Activated naive CD4-positive, alpha-beta T cell (primary cell): Measurements from ENCODE around the gene GPR3.
"Not testable (repeated sequence)": the region's sequence is repeated elsewhere in the genome, so short reads cannot be mapped to it uniquely, and the experiment has no call there.

Experiments used
- DNase-seq, 4 experiments: peaks; one replicate each; lab custom pipeline; 2025; lab: John Stamatoyannopoulos, UW

The GPR3 gene

DNA sequence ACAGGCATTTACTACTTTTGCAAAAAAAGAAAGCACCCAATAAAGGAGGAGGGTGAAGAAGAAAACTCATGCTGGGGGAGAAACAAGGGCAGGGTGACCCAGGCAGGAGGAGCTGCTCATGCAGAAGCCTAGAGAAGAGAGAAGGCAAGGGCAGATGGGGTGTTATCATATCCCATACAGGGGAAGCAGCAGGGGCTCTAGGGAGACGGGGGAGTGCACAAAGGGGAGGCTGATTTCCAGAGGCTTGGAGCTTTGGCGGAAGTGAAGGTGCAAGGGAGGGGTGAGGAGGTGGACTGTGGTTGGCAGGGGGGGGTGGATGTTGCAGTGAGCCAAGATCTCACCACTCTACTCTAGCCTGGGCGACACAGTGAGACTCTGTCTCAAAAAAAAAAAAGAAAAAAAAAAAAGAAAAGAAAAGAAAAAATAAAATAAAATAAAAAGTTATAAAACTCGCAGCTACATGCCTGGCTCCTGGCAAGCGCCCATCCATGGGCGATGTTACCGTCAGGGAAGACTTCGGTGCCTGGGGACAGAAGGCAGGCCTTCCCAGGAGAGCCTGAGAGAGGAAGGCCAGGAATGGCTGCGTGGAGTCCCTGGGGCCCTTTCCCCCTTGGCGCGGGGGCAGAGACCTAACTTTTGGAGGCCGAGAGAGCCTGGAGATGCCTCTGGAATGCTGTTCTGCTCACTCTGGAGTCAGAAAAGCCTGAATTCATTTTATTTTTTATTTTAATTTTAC is 14.5 kb upstream of the GPR3 start:
- no peak for DNase-seq

DNA sequence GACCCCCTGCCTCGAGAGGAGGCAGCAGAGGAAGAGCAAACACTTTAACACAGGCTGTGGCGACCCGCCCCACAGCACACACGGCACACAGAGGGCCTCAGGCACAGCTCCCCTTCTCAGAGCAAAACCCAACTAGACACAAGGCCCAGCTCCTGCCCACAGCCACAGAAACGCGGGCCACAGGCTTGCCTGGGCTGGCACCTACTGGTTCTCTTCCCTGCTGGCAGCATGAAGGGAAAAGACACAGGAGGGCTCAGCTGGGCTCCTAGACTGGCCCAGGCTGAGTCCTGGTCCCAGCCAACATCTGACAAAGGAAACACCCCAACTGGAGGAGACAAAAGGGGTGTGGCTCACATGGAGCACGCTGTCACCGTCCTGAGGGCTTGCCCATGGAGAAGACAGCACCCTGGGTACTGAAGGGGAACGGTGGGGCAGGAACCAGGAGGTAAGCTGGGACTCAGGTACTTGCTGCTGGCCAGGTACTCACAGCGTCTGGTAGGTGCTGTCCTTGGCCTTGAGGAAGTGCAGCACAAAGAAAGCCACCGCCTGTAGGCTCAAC is 12.8 kb upstream of the GPR3 start:
- no peak for DNase-seq

DNA sequence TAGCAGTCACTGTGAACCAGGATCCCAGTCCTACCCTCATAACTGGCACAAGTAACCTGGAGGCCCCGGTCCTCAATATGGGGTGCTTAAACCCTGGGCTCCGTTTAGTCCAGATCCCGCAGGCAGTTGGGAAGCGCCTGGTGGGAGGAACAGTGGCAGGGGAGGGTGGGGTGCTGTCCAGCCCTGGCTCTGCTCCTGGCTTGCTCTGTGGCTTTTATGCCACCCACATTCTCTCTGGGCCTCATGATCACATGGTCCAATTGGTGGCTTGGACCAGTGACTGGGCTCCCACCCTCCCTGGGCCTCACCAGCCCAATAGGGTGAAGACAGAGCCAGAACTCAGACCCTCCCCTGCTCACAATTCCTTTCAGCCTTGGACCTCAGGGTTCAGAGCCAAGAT is 12.2 kb upstream of the GPR3 start:
- DNase-seq: no peak

DNA sequence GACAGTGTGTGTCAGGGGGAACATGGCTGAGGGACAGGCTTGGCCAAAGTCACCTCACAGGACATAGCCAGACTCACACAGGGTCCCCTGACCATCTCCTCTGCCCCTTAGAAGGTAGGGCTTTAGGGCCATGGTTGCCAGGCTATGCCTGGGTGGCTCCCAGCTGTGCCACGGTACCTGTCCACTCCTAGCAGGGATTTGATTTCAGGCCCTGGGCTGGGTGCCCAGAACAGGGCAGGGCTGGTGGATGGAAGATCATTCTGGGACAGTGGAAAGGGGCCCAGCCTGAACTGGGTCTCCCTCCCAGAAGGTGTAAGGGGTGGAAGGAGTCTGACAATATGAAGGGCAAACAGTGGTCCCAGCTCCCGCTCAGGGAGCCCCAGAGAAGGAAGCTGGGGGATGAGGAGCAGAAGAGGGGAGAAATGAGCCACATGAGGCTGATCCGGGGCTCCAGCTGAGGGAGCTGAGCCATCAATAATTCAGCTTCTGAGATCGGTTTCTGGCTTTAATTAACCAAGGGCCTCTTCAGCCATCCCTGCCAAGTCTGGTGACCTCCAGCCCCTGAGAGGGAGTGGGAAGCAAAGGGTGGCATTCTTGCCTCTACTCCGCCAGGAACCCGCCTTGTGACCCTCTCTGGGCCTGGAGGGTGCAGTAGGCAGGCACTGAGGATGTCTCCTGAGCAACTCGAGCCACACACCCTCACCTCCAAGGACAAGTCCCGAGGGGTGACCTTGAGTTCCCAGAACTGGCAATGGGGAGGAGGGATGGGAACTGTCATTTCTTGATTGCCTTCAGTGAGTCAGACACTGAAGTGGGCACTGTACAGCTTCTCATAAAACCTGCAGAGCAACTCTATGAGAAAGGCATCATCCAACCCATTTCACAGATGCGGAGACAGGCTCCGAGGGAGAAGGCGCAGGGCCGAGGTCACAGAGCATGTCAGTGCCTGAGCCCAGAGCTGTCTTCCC is 11.4 kb upstream of the GPR3 start:
- no peak for DNase-seq

DNA sequence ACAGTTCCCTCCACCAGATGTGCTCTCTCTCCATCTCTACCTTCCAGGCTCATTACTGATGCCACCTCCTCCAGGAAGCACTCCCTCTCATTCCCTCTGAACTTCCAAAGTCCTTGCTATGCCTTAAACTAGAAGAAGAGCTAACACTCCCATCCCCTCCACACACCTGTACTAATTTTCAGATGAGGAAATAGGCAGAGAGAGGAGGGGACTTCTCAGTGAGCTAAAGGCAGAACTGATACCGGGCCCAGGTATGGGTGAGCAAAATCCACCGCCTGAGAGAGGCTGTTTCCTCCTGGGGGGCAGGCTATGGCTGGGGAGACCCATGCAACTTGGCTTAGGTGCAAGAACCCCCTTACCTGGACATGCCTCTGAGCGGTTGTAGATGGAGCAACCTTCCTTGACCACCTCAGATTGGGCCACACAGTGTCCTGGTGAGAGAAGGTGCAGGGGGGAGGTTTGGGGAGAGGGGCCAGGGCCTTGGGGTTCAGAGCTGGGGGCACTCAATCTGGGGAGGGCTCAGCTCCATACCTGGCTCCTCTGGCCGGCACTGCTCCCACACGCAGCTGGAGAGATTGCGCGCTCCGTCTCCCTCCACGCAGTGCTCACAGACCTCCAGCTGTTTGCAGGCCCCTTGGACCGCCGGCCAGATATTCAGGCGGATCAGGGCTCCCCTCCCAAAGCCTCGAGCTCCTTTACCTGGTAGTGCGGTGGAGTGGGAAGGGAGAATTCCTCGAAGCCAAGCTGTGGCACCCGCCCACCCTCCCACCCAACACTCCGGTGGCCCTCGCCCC is 10.3 kb upstream of the GPR3 start:
- no peak for DNase-seq

DNA sequence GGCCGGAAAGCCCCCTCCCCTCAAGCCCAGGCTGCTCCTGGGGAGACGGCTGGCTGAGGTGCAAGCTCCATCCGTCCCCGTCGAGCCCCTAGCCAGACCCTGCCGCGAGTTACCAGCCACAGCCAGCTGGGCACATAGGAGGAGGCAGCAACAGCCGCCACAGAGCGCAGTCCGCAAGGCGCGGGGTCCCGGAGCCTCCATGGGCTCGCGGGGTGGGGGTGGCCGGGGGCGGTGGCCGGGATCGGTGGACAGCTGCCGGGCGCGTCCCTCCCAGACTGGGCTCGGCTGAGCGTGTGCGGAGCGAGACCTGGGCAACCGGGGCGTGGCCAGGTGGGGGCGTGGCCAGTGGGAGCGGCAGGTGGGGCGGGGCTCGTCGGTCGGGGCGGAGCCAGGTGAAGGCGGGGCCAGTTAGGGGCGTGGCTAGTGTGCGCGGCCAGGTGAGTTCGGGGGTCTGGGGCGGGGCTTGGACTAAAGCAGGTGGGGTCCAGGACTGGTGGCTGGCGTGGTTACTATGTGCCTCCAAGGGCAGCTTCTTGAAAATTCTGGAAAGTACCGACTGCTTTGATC is 9.3 kb upstream of the GPR3 start, which contains the start of gene CD164L2:
CD164L2 (minus strand) TSS at position 295 of the 567 bp plus-strand sequence; CDS start at position 201, 94 bp downstream.
- peak in 2 of 4 experiments; percentile 16 to 30 for DNase-seq

DNA sequence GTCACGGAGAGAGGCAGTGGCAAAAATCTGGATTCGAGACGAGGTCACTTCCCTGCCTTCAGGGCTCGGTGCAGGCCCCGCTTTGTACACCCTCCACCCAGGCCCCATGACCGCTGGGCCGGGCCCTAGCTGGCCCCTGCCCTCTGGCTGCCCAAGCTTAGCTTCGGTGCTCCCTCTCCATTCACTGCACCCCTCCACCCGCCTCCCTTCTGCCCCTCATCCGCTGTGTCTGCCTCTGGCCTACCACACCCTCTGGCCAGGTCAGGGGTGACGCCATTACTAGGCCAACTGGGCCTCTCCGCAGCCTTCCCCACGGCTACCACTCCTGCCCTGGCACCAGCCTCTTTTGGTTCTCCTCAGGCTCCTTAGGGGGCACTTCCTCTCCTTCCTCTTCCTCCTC is 8.8 kb upstream of the GPR3 start:
- DNase-seq: no peak

DNA sequence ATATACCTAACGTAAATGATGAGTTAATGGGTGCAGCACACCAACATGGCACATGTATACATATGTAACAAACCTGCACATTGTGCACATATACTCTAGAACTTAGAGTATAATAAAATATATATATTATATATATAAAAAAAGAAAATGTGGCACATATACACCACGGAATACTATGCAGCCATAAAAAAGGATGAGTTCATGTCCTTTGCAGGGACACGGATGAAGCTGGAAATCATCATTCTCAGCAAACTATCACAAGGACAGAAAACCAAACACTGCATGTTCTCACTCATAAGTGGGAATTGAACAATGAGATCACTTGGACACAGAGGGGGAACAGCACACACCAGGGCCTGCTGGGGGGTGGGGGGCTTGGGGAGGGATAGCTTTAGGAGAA is 7.6 kb upstream of the GPR3 start:
- not testable (repeated sequence) for DNase-seq

DNA sequence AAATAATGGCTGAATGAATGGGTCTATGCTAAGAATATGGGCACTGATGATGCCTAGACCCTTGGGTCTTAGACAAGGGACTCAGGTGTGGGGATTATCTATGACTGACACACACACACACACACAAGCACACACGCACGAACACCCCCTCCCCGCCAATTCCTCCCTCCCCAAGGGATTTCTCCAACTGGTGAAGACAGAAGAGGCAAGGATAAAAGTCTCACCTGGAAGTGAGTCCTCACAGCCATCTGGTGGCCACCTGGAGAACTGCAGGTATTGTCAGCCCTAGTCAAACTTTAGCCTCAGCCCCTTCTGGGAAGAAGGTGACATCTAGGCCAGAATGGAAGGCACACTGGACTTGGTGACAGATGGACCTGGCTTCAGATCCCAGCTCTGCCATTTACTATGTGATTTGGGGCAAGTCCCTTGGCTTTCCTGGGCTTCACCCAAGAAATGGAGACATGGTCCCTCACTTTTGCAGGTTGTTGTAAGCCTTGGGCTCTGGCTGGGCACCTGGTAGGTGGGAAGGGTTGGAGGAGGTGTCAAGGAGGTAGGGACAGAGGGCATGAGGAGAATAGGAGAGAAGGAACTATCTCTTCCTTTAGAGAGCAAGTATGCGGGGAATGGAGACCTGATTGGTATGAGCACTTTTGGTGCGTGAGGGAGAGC is 4.0 kb upstream of the GPR3 start:
- DNase-seq: peak in 3 of 4 experiments; percentile 49 to 68 (median 56)

DNA sequence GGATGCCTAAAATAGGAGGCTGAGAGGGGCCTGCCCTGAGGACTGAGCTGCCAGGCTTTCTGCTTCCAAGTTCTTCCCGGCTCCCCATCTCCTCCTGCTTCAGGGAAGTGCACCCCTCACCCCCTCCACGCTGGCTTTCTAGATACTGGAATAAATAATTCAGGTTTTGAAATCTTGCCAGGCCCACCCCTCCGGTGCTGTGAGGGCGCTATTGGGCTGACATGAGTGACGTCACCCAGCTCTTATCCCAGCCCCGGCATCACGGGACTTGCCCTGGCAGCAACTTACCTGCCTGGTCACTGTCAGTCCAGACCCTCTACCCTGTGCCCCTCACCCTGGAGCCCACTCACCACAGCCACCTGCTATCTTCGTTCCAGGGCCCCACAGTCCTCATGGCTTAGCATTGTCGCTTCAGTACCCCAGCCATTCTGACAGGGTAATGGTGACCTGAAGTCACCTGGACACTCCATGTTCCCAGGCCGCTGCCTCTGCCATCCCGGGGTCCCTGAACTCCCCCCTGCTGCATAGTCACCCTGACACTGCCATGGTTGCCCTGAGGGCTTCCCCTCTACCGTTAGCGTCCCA is 819 bp upstream of the GPR3 start:
- no peak for DNase-seq

DNA sequence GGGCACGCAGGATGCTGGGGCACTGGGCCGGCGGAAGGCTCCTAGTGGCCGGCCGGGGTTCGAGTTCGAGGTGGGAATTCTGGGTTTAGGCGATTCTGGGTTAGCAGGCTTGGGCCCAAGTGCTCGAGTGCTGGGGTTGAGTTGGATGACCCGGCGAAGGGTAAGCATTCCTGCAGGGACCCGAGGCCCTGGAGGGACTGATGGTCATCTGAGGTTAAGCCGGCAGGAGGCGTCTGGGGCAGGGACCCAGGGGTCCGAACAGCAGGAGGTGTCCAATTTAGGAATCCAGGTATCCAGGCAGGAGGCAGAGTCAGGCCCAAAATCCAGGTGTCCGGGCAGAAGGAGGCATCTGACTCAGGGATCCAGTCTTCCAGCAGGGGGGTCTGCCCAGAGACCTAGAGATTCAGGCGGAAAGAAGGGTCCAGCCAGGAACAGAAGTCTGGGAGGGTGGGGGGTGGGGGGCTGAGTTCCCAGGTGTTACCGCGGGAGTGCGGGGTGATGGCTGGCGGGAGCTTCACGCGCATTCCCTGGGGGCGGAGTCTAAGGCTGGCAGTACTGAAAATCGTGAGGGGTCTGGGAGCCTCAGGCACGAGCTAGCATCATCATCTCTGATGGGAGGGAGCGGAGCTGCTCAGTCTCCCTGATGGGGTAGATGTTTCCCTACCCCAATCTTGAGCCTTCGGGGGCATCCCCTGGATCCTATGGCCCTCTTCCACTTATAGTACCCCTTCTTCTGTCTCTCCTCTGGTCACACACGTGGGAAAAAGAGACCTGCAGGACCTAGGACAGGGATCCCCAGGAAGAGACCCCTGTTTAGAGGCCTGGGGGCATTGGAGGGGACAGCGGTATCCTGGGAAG is 585 bp downstream of the GPR3 start:
- no peak for DNase-seq

DNA sequence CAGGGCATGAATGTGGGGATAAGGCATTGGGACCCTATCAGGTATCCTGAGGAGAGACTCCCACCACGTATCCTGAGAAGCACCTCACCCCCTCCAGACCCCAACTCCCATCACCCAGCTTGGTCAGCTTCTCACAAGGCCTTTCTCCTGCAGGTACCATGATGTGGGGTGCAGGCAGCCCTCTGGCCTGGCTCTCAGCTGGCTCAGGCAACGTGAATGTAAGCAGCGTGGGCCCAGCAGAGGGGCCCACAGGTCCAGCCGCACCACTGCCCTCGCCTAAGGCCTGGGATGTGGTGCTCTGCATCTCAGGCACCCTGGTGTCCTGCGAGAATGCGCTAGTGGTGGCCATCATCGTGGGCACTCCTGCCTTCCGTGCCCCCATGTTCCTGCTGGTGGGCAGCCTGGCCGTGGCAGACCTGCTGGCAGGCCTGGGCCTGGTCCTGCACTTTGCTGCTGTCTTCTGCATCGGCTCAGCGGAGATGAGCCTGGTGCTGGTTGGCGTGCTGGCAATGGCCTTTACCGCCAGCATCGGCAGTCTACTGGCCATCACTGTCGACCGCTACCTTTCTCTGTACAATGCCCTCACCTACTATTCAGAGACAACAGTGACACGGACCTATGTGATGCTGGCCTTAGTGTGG is 1.3 kb downstream of the GPR3 start:
- DNase-seq: no peak

DNA sequence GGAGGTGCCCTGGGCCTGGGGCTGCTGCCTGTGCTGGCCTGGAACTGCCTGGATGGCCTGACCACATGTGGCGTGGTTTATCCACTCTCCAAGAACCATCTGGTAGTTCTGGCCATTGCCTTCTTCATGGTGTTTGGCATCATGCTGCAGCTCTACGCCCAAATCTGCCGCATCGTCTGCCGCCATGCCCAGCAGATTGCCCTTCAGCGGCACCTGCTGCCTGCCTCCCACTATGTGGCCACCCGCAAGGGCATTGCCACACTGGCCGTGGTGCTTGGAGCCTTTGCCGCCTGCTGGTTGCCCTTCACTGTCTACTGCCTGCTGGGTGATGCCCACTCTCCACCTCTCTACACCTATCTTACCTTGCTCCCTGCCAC is 1.8 kb downstream of the GPR3 start:
- no peak for DNase-seq

DNA sequence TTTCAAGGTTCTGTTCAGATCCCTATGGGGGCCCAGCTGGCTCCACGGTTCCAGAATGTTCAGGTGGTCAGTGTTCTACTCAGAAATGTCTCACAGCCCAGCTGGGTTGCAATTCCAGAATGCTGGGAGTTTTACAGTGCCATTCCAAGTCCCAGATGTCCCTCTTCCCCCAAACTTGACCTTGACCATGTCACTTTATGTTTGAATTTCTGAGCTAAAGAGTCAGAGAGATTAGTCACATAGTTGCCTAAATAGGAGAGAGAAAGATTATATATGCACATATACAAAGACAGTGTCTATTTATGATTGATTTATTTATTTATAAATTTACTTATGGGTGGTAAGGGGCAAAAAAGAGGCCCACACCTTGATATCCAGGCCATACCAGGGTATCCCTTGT is 2.5 kb downstream of the GPR3 start:
- no peak for DNase-seq

DNA sequence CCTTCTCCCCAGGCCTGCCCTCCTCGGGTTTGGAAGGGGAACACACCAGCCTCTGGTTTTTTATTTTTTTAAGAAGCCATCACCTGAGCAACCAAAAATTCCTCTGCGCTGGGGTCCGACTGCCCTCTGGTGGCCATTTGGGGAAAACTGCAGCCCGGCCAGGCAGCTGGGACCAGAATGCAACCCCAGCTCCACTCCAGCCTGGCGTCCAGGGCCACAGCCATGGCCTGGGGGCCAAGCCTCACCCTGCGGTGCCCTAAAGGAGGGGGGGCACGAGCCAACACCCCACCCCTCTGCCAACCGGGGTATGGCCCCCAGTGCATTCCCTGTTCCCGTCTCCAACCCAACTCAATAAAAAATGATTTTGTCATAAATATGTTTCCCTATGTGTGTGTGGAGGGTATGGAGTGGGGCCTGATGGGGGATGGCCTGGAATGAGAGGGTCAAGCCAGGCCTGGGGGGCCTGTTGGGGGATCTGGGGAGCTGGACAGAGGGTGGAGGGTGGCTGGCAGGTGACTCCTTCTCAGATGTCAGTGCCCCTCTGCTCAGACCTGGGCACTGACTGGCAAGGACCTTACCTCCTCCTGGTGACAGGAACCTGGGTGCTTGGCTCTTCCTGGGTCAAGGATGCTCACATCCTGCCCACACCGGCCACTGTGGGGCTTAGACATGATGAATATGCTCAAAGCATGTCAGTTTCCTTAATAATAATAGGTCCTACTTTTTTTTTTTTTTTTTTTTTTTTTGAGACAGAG is 3.2 kb downstream of the GPR3 start:
- peak; percentile 41 to 70 (median 58) for DNase-seq

DNA sequence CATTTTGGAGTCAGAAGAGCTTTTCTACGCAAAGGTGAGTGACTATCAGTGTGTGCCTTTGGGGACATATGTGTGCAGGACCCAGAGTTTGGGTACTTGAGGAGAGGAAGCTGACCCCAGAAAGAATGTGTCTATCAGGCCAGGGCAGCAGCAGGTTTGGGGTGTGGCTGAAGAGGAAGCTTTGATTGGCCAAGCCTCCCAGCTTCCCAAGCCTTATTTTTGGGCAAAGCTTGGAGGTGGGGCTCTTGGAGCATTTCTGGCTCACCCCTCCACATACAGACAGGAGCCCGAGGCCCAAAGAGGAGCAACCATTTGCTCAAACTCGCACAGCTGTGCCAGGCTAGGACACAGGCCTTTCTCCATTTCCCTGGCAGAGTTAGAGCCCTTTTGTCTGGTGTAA is 4.7 kb downstream of the GPR3 start:
- no peak for DNase-seq

DNA sequence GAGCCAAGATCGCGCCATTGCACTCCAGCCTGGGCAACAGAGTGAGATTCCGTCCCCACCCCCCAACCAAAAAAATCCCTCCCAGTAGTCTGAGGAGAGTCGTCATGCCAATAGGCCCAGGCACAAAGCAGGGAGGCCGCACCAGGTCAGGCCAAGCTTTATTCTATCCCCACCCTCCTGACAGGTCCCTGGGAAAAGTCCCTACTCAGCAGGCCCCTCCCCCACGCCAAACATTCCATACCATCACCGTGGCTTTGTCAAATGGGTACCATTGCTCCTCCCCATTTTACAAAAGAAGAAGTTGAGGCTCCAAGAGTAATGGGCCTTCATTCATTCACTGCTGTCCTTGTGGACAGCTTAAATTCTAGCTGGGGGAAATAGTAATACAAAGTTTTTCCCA is 5.3 kb downstream of the GPR3 start:
- no peak for DNase-seq

DNA sequence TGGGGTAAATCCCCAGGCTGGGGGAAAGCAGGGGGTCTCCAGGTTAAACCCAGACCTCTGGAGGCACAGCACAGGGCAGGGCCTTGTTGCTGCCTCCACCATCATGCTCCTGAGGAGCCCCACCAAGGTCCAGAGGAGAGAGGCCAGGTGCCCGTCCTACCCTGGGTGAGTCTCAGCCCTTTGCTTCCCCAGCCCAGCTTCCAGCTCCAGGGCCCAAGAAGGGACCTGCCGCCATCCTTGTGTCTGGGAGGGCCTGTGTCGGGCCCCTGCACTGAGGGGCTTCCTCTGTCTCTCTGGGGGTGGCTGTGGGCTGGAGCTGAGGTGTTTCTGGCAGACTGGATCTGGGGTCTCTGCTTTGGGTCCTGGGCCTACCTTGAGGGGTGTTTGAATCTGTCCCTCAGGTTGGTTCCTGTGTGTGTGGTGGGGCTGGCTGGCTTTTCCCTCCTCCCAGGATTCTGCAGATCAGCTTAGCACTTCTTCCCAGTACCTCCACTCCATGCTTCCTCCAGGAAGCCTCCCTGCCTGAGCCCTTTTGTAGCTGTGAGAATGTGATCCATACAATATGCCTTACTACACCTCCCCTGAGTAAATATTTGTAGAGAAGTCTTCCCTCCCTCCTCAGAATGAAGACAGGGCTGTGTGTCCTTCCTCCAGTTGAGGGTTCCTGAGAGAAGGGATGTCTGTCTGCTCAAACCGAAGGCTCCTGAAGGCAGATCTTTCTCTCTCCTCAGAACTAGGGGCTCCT is 6.2 kb downstream of the GPR3 start:
- no peak for DNase-seq
